HL-60 (cell line): ENCODE data around the gene NBAS.
"Not testable (repeated sequence)": the region's sequence is repeated elsewhere in the genome, so short reads cannot be mapped to it uniquely, and the experiment has no call there.

Experiments
- DNase-seq, 2 experiments: peaks; one replicate each; pipeline ENCODE4 v3.0.0-alpha.2; 2010 to 2020; ENCODE audit warnings: low read depth in 1 of 2, low spot score in 1 of 2
- H3K27ac ChIP-seq: fragments of 250-450 bp; sonication (Bioruptor Pico); replicated peaks from 2 replicates; pipeline ENCODE4 v1.5.1; 2020; ENCODE audit warnings: mild to moderate bottlenecking, moderate library complexity
- H3K27me3 ChIP-seq: fragments of 250-450 bp; sonication (Bioruptor Pico); 2 replicates; pipeline ENCODE4 v1.5.1; 2021; ENCODE audit warnings: mild to moderate bottlenecking, moderate library complexity; ENCODE audit not compliant: insufficient read depth, poor library complexity, severe bottlenecking
- H3K4me3 ChIP-seq: replicated peaks from 2 replicates; pipeline ENCODE4 v1.5.1; 2011; ENCODE audit warnings: mild to moderate bottlenecking, control low read depth, low read length; ENCODE audit not compliant: insufficient read depth
- GABPA ChIP-seq: IDR thresholded peaks from 2 replicates; pipeline ENCODE4 v1.6.1; 2012; ENCODE audit warnings: low read depth
- POLR2AphosphoS5 ChIP-seq: IDR thresholded peaks from 2 replicates; pipeline ENCODE4 v1.6.1; 2012; ENCODE audit warnings: low read depth
- SPI1 ChIP-seq: IDR thresholded peaks from 2 replicates; pipeline ENCODE4 v1.6.1; 2012; ENCODE audit warnings: low read depth, mild to moderate bottlenecking, borderline replicate concordance
- TF ChIP-seq, protein P1 (sequence below): IDR thresholded peaks from 2 replicates; pipeline ENCODE4 v1.6.1; 2012; ENCODE audit warnings: low read depth; ENCODE audit not compliant: insufficient replicate concordance
- TF ChIP-seq, protein P2 (sequence below): IDR thresholded peaks from one replicate; pipeline ENCODE4 v1.5.1; 2011; ENCODE audit warnings: low read length, control low read depth, inconsistent platforms; ENCODE audit not compliant: insufficient read depth

Gene NBAS

DNA sequence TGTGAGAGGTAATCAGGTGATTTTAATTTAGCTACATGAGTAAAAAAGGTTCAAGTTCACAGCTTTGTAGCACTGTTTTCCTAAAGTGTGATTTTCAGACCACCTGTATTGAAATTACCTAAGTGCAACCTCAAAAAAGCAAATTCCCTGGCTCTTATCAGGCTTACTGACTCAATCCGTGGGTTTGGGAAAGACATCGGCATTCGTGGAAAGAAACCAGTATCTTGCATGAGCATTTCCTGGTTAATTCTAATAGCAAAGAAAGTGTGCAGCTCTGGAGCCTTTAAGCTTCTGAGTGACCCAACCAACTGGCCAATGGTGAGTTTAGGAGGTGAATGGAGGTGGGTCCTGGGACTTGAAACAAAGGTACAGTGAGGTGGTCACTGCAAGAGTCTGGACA, 300.9 kb downstream of the NBAS start:
- no peaks in the 10 kb centered on the region for H3K27me3 ChIP-seq
- DNase-seq = no peak
- H3K4me3 ChIP-seq = no peak overlapping the region
- TF ChIP-seq POLR2AphosphoS5 = no peak
- no peak for TF ChIP-seq SPI1
- no peak for TF ChIP-seq GABPA
- TF ChIP-seq, protein P1, sequence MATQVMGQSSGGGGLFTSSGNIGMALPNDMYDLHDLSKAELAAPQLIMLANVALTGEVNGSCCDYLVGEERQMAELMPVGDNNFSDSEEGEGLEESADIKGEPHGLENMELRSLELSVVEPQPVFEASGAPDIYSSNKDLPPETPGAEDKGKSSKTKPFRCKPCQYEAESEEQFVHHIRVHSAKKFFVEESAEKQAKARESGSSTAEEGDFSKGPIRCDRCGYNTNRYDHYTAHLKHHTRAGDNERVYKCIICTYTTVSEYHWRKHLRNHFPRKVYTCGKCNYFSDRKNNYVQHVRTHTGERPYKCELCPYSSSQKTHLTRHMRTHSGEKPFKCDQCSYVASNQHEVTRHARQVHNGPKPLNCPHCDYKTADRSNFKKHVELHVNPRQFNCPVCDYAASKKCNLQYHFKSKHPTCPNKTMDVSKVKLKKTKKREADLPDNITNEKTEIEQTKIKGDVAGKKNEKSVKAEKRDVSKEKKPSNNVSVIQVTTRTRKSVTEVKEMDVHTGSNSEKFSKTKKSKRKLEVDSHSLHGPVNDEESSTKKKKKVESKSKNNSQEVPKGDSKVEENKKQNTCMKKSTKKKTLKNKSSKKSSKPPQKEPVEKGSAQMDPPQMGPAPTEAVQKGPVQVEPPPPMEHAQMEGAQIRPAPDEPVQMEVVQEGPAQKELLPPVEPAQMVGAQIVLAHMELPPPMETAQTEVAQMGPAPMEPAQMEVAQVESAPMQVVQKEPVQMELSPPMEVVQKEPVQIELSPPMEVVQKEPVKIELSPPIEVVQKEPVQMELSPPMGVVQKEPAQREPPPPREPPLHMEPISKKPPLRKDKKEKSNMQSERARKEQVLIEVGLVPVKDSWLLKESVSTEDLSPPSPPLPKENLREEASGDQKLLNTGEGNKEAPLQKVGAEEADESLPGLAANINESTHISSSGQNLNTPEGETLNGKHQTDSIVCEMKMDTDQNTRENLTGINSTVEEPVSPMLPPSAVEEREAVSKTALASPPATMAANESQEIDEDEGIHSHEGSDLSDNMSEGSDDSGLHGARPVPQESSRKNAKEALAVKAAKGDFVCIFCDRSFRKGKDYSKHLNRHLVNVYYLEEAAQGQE = no peak
- TF ChIP-seq, protein P2, sequence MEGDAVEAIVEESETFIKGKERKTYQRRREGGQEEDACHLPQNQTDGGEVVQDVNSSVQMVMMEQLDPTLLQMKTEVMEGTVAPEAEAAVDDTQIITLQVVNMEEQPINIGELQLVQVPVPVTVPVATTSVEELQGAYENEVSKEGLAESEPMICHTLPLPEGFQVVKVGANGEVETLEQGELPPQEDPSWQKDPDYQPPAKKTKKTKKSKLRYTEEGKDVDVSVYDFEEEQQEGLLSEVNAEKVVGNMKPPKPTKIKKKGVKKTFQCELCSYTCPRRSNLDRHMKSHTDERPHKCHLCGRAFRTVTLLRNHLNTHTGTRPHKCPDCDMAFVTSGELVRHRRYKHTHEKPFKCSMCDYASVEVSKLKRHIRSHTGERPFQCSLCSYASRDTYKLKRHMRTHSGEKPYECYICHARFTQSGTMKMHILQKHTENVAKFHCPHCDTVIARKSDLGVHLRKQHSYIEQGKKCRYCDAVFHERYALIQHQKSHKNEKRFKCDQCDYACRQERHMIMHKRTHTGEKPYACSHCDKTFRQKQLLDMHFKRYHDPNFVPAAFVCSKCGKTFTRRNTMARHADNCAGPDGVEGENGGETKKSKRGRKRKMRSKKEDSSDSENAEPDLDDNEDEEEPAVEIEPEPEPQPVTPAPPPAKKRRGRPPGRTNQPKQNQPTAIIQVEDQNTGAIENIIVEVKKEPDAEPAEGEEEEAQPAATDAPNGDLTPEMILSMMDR = no peak
- no peak overlapping the region for H3K27ac ChIP-seq

- TF ChIP-seq, protein P2 = no peak
- TF ChIP-seq GABPA (no peak), POLR2AphosphoS5 (no peak), SPI1 (no peak)
- TF ChIP-seq, protein P1 = no peak
- DNase-seq = no peak
- H3K4me3 ChIP-seq = no peak overlapping the region
These were observed 301.8 kb downstream of the NBAS start for GRCh38 chr2:15259356-15259756.

GRCh38 chr2:15258385-15258784, 302.7 kb downstream of the NBAS start:
- not testable (repeated sequence) for DNase-seq, H3K27ac ChIP-seq, H3K27me3 ChIP-seq, H3K4me3 ChIP-seq

More at GRCh38 chr2:15259356-15259756, 301.8 kb downstream of the NBAS start:
- Histone ChIP-seq H3K27ac (no peak overlapping the region), H3K27me3 (no peaks in the 10 kb centered on the region)

DNA sequence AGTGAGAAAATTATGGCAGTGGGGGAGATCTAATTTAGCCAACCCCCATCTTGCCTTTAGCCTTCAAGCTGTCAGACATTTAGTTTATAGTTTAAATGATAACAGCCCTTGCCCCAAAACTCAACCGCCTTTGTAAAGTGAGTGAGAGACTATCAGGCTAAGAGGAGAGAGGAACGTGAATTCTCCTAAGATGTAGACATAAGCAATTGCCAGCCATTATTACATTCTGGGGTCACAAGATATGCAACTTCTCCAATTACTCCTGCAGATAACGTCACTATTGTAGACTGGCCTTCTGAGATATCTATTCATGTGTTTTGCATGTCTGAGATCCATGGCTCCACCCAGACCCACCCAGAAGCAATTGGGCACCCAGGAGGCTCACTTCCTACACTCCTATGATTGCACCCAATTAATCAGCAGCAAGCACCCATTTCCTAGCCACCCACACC, 307.3 kb downstream of the NBAS start:
- no peaks in the 10 kb centered on the region for H3K27me3 ChIP-seq
- H3K4me3 ChIP-seq = no peak overlapping the region
- TF ChIP-seq, protein P1 = no peak
- no peak for TF ChIP-seq GABPA
- no peak for TF ChIP-seq SPI1
- TF ChIP-seq, protein P2 = no peak
- TF ChIP-seq POLR2AphosphoS5 = no peak
- no peak for DNase-seq
- H3K27ac ChIP-seq = no peak overlapping the region
